Measurements from ENCODE around the gene BMP7.

The BMP7 gene

DNA sequence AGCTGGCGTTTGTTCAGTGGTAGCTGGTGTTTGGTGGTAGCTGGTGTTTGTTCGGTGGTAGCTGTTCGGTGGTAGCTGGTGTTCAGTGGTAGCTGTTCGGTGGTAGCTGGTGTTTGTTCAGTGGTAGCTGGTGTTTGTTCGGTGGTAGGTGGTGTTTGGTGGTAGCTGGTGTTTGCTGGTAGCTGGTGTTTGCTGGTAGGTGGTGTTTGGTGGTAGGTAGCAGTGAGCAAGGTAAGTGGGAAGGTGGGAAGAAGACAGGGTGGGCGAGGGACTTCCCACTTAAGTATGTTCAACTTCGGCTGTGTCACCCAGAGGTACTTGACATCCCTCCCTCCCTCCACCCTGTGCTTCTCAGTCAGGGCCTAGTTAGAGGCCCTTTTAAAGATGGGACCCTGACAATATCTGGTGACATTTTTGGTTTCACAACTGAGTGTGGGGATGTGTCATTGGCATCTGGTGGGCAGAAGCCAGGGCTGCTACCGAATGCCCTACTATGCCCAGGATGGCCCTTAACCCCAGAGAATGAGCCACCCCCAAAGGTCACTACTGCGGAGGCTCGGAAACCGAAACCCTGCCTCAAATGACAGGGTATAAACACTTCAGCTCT is 47.3 kb downstream of the BMP7 start:
- no peak overlapping the region for H3K4me3 ChIP-seq (ENCODE audit: low read depth, low read length)
- no peak for DNase-seq (ENCODE audit: low read depth)
- no peak for TF ChIP-seq CTCF (IDR thresholded peaks at IDR 0.05; ENCODE audit: low read depth, low read length, missing control alignments)
- in situ Hi-C loops (cut with HindIII; ENCODE audit: low sequenced_read_pairs) = no loop called here

GRCh38 chr20:57218489-57218888 is 48.0 kb downstream of the BMP7 start:
- no peak for DNase-seq (ENCODE audit: low read depth)
- H3K4me3 ChIP-seq (ENCODE audit: low read depth, low read length) = no peak overlapping the region
- in situ Hi-C loops (cut with HindIII; ENCODE audit: low sequenced_read_pairs) = no loop called here
- TF ChIP-seq CTCF (IDR thresholded peaks at IDR 0.05; ENCODE audit: low read depth, low read length, missing control alignments) = no peak

DNA sequence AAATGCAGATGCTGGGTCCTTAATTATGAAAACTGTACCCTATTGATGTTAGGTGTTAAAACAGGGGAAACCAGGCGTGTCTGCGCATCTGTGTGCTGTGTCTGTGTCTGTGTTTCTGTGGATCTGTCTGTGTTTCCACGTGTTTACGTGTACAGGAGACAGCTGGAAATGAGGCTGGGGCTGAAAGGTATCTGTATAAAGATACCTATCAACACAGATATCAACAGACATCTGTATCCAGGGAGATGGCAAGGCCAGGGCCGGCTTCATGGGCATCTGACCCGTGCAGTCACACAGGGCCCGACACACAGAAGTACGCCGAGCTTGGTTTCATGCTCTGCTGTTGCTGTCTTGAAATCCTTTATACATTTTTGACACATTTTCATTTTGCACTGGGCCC is 48.6 kb downstream of the BMP7 start:
- TF ChIP-seq CTCF (IDR thresholded peaks at IDR 0.05; ENCODE audit: low read depth, low read length, missing control alignments) = no peak
- DNase-seq (ENCODE audit: low read depth) = no peak
- no peak overlapping the region for H3K4me3 ChIP-seq (ENCODE audit: low read depth, low read length)
- in situ Hi-C loops (cut with HindIII; ENCODE audit: low sequenced_read_pairs) = no loop called here

- in situ Hi-C loops (cut with HindIII; ENCODE audit: low sequenced_read_pairs) = no loop called here
- no peak for DNase-seq (ENCODE audit: low read depth)
- TF ChIP-seq CTCF (IDR thresholded peaks at IDR 0.05; ENCODE audit: low read depth, low read length, missing control alignments) = no peak
- H3K4me3 ChIP-seq (ENCODE audit: low read depth, low read length) = no peak overlapping the region
These were observed 49.8 kb downstream of the BMP7 start for GRCh38 chr20:57216669-57217068.

GRCh38 chr20:57215826-57216471 is 50.5 kb downstream of the BMP7 start:
- in situ Hi-C loops (cut with HindIII; ENCODE audit: low sequenced_read_pairs) = no loop called here
- TF ChIP-seq CTCF (IDR thresholded peaks at IDR 0.05; ENCODE audit: low read depth, low read length, missing control alignments) = no peak
- no peak overlapping the region for H3K4me3 ChIP-seq (ENCODE audit: low read depth, low read length)
- DNase-seq (ENCODE audit: low read depth) = no peak

DNA sequence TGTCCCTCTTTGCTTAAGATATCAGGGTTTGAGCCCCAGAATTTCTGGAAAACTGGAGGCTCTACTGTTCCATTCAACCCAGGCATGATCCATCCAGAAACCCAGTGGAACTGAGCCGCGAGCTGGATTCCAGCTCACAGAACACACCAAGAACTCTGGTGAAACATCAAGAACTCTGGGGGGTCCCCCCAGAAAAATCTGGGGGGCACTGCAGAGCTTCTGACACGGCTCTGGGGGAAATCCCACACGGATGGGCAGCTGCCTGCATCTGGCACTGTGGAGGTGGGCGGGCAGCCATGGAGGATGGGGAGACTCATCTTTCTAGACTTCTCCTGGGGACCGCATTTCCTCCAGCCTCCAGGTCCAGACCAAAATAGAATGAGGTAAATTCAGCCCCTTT is 51.0 kb downstream of the BMP7 start:
- DNase-seq (ENCODE audit: low read depth) = no peak
- TF ChIP-seq CTCF (IDR thresholded peaks at IDR 0.05; ENCODE audit: low read depth, low read length, missing control alignments) = no peak
- no peak overlapping the region for H3K4me3 ChIP-seq (ENCODE audit: low read depth, low read length)
- in situ Hi-C loops (cut with HindIII; ENCODE audit: low sequenced_read_pairs) = no loop called here
